GM19372 (cell line): Measurements from ENCODE around the gene AXIN1.

ENCODE experiments used
- ATAC-seq: cut with Tn5 transposase; IDR thresholded peaks from one replicate; pipeline ENCODE4 v1.9.1; 2021; ENCODE audit warnings: mild to moderate bottlenecking, low read depth, moderate library complexity; ENCODE audit not compliant: unreplicated experiment

The AXIN1 gene

DNA sequence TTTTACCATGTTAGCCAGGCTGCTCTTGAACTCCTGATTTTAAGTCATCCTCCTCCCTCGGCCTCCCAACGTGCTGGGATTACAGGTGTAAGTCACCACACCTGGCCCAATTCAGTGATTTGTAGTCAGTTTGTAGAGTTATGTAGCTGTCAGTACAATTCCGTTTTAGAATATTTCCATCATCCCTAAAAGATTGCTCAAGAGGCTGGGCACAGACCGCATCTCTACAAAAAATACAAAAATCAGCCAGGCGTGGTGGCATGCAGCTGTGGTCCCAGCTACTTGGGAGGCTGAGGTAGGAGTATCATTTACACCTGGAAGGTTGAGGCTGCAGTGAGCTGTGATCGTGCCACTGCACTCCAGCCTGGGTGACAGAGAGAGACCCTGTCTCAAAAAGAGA, 97.3 kb downstream of the AXIN1 start:
- no peak for ATAC-seq

DNA sequence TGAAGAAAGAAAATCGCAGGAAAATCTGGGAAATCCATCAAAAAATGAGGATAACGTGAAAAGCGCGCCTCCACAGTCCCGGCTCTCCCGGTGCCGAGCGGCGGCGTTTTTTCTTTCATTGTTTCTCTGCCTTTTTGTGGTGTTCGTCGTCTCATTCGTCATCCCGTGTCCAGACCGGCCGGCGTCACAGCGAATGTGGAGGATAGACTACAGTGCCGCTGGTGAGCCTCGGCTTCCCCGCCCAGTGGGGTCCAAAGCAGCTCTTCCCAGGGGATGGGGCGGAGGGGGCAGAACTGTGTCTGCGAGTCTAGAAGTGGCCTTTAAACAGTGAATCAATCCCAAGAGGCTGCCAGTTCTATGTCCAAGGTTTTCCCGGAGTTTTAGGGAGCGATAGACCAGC, 98.1 kb downstream of the AXIN1 start:
- no peak for ATAC-seq

DNA sequence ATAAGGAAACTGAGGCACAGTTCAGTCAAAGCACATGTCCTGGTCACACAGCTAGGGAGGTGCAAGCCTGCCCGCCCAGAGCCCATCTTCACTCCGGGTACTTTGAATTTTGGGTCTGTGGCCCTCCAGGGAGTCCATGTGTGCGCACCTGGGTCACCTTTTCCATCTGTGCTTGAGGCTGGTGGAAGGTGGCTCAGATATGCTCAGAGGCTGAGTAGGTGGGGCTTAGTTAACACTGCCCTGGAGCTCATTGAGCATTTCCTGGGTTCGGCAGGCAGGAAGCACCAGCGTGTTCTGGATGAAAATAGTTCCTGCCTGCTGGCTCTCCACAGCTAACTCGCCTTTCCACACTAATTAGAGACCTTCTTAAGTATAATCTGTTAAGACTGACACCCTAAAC, 98.7 kb downstream of the AXIN1 start:
- ATAC-seq: no peak

DNA sequence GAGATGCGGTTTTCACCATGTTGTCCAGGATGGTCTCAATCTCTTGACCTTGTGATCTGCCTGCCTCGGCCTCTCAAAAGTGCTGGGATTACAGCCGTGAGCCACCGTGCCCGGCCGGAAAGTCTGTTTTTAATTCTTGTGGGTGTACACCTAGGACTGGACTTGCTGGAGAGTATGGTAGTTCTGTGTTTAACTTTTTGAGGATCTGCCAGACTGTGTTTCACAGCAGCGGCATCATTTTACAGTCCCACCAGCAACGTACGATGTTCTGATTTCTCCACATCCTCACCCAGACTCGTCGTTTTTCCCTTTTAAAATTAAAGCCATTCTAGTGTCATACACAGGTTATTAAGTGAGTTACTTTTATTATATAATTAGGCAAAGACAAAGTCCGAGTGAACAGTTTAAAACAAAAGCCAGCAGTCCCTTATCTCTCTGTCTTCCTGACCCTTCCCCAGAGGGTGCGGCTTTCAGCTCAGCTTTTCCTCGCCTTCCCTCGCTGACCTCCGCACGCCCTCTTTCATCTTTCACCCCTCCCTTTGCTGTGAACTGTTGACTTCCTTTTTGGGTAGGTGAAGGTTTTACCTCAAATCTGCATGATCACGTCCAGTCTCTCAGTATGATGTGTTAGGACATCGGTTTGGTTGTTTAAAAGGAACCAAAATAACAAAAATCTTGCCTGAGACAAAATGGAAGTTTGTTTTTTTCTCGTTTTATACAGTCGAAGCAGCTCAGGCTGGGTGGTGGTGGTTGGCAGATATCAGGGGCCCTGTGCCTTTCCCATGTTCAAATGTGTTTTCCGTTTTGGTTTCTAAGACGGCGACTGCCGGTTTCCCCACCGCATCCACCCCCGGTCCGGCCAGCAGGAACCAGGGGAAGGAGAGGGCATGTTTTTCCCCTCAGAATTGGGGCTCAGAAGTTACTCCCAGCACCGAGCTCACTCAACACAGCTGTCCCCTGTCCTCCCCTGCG, 99.9 kb downstream of the AXIN1 start:
- ATAC-seq: no peak

DNA sequence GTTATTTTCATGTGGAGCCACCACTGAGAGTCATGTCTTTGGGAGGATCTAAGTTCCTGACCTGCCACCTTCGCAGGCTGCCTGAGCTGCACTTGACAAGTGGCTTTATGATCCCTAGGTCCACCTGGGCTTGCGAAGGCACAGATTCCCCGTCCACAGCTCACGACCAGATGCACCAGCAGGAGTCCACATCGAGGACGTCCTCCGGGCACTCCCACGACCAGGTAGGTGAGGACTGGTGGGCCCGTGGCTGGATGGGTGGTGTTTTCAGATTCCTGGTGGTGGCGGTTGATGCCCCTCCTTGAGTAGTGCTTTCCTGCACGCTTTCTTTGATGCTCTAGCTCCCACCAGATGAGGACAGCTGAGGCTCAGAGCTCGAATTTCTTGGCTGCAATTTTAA, 103.1 kb downstream of the AXIN1 start:
- no peak for ATAC-seq

DNA sequence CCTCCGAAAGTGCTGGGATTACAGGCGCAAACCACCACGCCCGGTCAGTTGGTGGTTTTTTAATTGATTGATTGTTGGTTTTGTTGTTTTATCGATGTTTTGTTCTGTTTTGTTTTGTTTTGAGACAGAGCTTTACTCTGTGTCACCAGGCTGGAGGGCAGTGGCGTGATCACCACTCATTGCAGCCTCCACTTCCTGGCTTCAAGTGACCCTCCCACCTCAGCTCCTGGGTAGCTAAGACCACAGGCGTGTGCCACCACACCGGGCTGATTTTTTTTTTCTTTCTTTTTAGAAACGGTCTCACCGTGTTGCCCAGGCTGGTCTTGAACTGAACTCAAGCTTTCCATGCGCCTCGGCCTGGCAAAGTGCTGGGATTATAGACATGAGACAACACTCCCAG, 105.5 kb downstream of the AXIN1 start:
- no peak for ATAC-seq

DNA sequence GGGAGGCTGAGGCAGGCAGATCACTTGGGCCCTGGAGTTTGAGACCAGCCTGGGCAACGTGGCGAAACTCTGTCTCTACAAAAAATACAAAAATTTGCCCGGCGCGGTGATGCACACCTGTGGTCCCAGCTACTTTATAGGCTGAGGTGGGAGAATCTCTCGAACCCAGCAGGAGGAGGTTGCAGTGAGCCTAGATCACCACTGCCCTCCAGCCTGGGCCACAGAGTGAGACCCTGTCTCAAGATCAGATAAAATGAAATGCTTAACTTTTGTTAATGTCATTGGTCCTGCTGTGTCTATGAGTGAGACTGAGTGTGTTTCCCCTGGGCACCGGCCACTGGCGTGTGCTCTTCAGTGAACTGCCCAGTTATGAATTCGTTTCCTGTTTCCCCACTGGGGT, 107.4 kb downstream of the AXIN1 start:
- no peak for ATAC-seq

DNA sequence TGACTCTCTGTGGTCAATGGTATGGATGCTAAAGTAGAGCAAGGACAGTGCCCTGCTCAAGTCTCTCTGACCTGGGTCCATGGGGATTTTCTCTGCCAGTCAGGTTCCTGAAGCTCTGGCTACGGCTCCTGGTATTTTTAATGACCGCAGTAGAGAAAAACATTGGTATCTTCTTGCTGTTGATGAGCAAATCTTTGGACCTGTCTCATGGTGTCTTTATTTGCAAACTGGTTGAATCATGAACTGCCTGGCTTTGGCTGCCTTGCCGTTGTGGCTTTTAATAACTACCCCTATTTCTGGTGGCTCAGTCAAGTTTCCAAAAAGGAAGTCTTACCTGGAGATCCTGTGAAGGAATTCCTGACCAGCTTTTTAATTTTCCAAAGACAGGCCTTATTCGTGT, 109.2 kb downstream of the AXIN1 start:
- ATAC-seq: no peak

DNA sequence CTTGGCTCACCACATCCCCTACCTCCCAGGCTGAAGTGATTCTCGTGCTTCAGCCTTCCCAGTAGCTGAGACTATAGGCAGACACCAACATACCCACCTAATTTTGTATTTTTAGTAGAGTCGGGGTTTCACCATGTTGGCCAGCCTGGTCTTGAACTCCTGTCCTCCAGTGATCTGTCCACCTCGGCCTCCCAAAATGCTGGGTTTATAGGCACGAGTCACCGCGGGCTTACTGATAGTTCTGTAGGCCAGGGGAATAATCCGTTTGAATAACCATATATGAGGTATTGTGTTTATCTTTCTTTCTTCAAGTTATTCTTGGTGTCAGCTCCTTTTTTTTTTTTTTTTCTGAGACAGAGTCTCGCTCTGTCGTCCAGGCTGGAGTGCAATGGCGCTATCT, 110.2 kb downstream of the AXIN1 start:
- ATAC-seq: no peak

DNA sequence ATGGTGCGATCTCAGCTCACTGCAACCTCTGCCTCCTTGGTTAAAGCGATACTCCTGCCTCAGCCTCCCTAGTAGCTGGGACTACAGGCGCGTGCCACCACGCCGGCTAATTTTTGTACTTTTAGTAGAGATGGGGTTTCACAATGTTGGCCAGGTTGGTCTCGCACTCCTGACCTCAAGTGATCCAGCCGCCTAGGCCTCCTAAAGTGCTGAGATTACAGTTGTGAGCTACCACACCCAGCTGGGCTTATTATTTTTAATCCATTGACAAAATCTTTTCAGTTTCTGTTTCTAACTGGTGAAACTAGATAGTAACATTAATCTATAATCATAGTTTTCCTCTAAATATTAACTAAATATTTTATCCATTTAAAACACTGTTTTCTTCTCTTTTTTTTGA, 112.0 kb downstream of the AXIN1 start:
- ATAC-seq: no peak

DNA sequence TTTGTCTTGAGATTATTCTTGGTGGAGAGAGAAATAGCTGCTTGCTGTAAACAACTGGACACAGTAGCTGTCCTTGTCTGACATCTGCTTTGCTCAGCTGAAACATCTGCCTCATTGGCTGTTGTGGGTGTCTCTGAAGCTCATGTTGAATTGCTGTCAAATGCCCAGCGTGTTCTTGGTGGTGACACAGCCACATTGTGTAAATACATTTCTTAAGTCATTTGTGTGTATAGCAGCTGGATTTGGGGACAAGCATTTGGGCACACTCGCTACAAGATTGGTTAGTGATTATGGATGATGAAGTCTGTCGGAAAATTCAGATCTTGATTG, 112.6 kb downstream of the AXIN1 start:
- no peak for ATAC-seq
